Amniotic epithelial cell (primary cell): ENCODE measurements around the gene ST7.

Experiments
- DNase-seq: peaks from one replicate; pipeline ENCODE4 v3.0.0-alpha.2; 2010; ENCODE audit warnings: low read depth

ST7 gene

DNA sequence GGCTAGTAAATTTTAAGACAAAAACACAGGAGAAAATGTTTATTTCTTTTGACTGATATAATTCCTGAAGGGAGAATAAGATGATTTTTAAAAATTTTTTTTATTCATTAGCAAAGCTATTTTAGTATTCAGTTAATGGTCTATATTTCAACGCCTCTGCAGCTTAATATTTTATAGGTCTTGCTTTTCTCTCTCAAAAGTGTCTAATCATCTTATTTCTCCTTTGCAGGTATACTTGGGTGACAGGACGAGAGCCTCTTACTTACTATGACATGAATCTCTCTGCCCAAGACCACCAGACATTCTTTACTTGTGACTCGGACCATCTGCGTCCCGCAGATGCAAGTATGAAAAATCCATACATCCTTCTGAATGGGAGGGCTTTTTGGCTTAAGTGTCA is 177.0 kb downstream of the ST7 start:
- DNase-seq, result no peak

DNA sequence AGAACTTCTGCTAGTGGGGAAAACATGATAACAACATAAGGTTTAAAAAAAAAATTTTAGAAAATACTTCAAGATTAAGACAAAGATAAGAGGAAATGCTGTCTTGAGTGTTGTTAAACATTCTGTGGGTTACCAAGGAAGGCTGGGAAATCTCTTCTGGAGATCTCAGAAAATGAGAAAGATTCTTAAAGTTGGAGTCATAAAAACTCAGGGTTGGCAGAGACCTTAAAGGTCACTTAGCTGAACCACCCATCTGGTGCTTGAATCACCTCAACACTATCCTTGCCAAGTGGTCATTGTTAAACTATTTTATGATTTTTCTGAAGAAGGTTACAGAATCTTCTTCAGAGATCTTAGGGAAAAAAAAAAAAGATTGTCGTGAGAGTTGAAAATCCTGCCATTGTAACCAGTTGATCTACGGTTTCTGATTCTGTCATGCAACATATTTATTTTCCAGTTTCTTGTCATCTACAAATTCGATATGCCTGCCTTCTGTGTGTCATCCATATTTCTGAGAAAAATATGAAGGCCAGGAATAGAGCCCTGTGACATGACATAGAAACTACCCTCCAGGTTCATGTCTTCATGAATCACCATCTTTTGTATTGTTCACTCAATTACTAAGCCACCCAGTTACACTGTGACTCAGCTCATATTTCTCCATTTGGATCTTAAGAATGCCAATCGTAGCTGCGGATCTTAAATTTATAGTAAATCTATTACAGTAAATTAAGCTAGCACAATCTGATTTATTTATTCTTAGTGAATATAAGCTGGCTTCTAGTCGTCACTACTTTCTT is 179.2 kb downstream of the ST7 start:
- DNase-seq, result peak; percentile 97

DNA sequence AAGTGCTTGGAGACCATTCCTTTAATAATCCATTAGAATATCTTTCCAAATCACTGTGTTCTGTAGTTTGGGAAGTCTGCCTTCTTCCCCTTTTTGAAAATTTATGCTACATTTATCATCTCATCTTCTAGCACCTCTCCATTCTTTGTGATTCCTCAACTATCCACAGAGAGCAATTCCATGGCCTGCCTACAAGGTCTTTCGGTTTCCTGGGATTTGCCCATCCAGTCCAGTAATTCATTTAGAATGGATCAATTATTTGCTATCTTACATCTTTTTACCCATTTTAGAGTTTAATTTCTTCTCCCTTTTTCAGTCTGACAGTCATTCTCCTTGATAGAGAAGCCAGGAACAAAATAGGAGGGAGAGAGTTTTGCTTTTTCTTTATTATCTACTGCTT is 179.8 kb downstream of the ST7 start:
- no peak for DNase-seq

DNA sequence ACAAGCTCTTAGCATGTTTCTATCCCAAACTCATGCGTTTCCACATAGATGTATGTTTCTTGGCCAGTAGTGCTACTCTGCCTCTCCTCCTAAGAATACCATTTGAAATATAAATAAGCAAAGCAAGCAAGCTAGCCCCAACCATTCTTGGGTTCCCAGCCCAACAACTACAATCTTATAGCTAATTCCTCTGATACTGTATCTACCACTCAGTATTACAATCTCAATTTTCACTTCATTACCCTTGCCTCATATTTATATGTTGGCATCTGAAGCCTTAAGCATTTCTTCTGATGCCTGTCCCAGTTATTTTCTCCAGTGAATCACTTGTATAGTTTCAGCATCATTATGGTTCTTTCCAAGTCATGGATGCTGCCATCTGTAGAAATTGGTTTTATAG is 181.1 kb downstream of the ST7 start:
- no peak for DNase-seq

DNA sequence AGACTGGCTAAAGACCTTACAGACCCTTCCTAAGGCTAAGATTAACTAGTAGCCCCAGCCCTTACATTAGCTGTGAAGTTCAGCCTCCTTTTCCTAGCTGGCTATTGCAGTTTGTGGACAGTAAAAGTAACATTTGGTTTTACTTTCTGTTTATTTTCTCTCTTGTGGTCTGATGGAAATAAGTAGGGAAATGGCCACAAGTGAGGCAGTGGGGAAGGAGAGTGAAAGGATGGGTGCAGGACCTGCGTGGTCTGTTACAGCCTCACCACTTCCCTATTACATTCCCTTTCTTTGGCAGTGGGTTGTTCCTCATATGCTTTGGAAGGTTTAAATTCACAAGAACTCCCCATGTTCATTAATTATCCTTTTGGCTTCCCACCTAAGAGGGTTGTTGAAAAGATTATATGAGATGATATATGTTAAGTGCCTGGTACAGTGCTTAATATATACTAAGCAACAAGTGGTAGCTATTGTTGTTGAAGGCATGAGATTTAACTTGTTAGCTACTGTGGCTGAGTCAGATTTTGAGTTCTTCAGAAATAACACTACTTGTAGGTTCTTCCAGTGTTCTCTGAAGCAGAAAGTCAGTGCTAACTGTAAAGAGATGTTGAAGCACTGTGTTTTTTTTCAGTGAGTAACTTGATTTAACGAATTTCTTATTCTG is 181.7 kb downstream of the ST7 start:
- no peak for DNase-seq

DNA sequence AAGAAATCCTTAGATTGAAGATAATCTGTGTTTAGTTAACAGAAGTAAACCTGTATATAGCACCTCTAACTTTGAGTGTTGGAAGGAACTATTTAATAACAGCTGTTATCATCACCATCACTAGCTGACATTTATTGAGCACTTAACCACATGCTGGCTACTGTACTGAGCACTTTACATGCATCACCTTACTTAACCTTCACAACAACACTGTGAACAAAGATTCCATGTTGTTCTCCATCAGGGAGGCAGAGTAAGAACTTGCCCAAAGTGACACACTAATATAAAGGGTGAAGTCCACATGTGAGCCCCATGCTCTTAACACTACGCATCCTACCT is 182.2 kb downstream of the ST7 start:
- DNase-seq, result no peak

DNA sequence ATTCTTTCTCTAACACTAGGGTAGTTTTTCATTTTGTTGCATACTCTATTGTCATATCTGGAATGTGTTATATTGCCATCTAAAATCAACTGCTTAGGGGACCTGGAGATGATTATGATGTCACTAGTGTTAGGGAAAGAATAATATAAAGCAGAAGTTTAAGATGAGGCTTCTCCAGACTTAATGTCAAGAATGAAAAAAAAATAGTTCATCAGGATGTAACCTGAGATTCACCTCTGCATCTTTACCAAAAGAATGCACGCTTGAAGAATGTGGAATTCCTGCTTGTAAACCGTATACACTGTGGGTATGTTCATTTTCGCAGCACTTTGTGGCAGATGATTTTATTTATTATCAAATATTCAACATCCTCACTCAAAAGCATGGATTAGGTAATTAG is 184.6 kb downstream of the ST7 start:
- no peak for DNase-seq

DNA sequence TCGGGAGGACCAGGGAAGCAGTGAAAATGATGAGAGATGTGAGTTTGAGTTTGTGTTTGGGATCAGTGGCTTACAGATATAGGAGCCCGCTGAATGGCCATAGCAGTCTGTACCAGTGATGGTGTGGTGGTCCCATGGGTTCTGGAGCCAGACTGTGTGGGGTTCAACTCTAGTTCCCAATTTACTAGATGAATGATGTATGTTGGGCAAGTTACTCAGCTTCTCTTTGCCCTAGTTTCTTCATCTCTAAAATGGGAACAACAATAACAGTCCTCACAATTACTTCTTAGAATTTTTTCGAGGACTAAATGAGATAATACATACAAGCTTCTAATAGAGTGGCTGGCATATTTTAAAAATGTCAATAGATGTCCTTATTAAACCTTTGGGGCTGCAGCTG is 185.2 kb downstream of the ST7 start:
- DNase-seq, result no peak

DNA sequence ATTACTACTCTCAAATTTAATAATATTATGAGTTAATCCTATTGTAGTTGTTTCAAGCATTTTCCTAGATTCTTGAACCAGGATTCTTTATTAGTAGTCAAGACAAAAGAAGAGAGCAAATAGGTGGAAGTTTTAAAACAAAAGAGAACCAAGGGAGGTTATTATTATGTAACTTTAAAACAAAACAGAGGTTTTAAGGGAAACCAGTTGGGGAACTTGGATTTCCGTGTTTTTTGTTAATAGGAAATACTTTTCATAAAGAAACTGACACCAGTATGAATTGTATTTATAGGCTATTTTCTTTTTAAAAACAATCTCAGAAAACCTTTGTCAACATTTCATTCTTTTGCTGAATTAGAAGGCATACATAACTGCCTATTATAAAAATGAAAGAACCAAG is 185.7 kb downstream of the ST7 start:
- no peak for DNase-seq

DNA sequence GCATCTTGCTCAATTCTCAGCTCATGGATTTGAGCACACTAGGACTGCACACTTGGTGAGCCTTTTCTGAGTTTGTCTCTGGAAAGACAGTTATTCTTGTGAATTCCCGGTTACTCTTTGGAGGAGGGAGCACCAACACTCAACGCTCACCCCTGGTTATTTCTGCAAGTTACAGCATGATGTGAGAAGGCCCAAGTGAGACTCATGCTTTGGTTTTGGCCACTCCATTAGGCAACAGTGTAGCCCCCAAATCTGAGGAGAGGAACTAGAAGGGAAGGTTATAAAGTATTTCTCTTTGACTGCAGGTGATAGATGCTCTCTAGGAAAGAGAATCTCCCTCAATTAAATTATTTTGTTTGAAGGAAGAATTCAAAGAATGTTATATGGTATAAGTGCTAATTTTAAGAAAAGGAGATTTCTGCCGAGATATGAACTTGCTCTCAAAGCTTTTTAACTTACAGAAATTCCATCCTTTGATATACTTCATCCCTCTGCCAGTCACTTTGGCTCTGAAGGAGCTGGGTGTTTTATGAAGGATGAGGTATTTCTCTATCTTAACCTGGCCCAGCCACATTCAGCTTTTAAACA is 186.2 kb downstream of the ST7 start:
- no peak for DNase-seq

DNA sequence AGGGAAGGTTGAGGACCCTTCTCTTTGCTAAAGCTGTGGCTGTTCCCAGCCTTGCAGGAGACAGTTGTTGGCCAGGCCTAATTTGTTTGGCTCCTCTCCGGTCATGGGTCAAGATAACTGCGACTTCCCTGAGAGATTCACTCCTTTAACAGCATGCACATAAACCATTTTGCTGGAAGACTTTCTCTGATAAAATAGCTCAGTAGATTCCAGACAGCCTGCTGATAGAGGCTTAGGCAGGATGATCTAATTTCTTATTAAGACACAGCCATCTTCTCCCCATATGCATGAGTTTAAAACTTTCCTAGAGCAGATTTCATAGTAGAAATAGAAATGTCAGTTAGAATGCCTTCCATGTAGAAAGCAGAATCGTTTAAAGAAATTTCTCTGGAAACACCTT is 187.6 kb downstream of the ST7 start:
- DNase-seq, result peak; percentile 31

DNA sequence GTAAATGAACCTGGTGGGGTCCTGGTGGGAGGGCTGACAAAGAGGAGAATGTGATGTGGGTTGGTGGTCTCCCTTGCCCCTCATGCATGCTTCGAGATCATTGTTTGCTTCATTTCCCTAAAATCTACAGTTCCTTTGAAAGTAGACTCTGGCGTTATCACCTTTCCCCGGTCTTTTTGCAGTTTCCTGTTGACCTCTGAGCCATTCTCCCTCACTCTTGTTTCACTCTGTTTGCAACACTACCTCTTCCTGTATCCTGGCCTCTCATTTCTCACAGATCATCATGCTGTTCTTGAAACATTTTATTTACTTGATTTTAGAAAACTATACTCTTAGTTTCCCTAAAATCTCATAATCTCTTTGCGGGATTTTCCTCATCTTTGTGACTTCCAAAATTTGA is 189.8 kb downstream of the ST7 start:
- DNase-seq, result no peak

DNA sequence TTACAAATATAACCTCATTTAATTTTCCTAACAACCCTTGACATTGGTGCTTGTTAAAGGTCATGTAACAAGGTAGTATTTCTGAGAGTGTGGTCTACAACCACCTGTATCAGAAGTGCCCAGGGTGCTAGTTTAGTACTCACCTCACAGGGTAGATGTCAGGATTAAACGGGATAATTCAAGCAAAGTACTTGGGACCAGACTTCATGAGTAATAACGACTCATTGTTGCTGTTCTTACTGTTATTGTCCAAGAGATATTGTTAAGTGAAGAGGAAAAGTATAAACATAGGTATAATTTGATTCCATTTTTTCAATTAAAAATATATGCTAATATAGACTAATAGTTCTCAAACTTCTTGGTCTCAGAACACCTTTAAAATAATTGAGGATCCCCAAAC is 190.3 kb downstream of the ST7 start:
- peak; percentile 40 for DNase-seq

DNA sequence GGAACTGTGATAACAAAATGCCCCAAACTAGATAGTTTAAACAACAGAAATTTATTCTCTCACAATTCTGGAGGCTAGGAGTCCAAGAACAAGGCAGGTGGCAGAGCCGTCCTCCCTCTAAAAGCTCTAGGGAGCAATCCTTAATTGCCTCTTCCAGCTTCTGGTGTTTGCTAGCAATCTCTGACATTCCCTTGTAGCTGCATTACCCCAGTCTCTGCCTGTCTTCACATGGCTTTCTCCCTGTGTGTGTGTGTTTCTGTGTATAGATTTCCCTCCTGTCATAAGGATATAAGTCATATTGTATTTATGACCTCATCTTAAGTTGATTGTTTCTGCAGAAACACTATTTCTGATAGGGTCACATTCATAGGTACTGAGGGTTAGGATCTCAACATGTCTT is 192.0 kb downstream of the ST7 start:
- no peak for DNase-seq

DNA sequence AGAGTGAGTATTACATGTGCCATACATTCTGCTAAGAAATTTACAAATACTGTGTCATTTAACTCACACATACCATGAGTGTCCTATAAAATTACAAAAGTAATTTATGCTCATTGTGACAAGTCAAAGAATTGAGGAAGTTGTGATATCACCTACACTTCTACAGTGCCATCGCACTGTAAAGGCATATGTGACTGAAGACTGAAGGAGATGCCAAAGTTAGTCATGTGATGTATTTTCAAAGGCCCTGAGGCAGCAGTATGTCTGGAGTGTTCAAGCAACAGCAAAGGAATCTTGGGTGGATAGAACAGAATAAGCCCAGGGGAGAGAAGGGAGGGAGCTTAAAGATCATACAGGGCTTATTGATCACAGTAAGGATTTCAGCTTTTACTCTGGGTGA is 192.8 kb downstream of the ST7 start:
- DNase-seq, result no peak

DNA sequence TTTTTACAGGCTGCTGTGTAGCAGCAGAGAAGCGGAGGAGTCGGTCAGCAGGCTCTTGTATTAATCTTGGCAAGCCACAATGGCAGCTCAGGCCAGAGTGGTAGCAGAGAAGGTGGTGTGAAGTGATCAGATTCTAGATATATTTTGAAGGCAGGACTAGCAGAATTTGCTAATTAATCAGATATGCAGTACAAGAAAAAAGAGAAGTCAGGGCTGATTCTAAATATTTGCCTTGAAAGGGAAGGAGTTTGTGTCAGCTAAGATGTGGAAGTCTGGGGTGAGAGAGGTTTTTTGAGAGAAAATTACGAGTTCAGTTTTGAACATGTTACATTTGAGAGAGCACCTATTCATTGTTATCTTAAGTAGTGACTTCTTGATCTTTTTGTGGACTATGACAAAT is 193.2 kb downstream of the ST7 start:
- DNase-seq, result no peak

DNA sequence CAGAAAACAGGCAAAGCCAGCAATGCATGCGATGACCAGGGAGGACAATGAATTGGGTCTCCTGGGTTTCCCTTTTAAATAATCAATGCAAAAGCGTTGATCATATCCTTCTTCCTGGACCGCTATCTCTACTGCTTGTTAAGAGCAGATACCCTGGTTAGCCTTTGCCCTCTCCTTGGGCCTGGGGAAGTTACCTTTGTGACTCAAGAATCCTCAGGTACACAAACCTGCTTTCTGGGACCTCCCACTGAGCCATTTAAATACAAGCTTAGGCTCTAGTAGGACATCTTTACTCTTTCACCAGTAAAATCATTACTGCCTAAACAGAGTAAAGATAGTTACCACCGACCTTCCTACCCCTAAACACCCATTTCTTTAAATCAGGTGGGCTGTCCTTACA is 195.7 kb downstream of the ST7 start:
- no peak for DNase-seq

DNA sequence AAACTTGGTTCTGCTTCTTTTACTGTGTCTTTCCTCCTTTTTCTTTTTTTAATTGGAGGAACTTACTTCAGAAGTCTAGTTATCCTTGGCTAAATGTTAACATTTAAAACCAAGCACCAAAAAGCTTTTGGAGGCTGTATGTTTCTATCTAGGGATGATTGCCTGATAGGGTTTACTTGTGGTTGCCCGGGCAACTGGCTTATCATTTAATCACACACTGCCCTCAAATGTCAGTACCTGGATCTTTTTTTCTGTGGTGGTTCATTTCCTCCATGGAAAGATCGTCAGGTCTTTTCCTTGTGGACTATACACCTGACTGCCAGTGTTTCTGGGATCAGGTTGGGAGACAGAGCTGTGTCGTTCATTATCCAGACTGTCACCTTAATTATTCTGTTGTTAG is 196.4 kb downstream of the ST7 start:
- DNase-seq, result no peak

DNA sequence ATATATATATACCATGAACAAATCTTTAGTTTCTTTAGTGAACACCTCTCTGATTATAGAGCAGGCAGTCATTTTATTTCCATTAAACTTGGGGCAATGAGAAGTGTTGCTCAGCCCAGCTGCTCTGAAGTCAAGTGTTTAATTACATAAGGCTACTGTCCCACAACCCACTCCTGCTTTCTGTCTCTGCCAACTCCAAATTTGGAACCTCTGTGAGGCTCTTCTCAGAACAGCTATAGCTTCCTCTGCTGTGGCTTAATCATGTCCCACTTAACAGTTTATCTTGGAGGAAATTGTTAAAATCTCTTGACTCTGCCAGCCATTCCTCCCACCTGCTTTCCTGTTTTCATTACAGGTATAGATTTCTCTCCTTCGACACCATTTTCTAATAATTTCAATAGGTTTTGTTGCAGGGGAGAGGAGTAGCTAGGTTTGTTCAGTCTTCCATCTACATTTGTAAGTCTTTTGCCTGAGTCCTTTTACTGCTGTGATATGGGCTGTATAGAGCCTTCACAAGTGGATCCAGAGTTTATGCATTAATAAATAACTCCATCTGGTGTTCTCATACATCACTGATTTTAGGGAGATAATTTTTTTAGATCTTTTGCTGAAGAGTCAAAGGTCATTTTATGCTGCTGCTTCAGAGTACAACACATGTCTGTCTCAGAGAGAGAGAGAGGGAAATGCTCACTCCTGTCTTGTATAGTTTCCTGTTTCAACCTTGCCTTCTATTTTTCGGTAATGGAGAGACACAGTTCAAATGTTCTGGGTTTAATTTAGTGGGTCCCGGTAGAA is 199.1 kb downstream of the ST7 start:
- no peak for DNase-seq

DNA sequence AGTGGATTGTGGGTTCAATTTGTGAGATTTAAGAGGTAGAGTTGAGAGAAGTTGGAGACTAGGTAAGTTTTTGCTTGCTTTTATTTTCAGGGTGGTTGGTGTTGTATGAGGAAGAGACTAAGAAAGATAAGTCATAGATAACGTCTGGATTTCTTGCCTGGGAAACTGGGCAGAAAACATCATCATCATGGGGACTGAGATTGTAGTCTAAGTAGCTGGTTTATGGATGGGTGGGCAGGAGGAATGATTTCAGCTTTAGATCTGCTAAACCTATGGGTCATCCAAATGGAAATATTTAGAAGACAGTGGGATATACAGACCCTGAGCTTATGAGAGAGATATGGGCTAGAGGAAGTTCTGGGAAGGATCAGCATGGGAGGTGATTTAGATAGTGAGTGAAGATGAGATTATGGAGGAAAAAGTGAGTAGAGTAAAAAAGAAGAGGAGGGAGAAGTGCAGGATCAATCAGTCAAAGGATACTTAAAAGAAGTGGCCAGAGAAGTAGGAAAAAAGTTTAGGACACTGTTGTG is 199.8 kb downstream of the ST7 start:
- no peak for DNase-seq

DNA sequence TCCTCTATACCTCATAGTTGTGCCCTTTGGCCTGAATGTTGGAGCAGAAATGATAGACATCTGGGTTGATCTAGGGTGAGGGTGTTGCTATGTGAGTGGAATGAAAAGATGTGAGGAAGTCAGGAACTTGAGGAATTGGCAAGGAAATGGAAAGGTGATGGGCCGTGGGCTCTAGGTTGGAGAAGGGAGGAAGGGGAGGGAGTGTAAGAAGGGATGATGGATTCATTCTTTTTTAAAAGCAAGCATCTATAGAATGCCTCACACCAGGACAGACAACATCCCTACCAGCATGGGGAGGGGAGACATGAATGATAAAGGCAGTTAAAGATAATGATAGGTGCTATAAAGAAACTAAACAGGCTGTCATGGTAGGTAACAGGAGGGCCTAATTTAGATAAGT is 201.4 kb downstream of the ST7 start:
- no peak for DNase-seq

DNA sequence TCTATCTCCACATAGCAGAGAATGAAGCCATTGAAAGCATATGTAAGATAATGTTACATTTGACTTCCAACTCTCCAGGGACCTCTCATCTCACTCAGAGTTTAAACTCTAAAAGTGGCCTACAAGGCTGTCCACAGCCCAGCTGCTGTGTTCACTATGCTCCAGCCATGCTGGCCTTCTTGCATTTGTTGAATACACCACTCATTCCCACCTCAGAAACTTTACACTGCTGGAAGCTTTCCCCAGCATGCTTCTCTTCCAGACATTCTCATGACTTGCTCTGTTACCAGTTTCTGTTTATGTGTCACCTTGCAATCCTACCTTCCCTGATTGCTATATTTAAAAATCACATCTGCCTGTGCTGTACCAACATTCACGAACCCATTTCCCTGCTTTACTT is 202.4 kb downstream of the ST7 start:
- DNase-seq, result no peak
